NCI-H510A treated with DMSO at 0.1 percent for 48 hours (cell line): ENCODE measurements around the gene GRB7.
"Not testable (repeated sequence)": the region's sequence is repeated elsewhere in the genome, so short reads cannot be mapped to it uniquely, and the experiment has no call there.

ENCODE experiments used
- DNase-seq: peaks from one replicate; lab custom pipeline; 2025; lab: John Stamatoyannopoulos, UW

Gene GRB7

DNA sequence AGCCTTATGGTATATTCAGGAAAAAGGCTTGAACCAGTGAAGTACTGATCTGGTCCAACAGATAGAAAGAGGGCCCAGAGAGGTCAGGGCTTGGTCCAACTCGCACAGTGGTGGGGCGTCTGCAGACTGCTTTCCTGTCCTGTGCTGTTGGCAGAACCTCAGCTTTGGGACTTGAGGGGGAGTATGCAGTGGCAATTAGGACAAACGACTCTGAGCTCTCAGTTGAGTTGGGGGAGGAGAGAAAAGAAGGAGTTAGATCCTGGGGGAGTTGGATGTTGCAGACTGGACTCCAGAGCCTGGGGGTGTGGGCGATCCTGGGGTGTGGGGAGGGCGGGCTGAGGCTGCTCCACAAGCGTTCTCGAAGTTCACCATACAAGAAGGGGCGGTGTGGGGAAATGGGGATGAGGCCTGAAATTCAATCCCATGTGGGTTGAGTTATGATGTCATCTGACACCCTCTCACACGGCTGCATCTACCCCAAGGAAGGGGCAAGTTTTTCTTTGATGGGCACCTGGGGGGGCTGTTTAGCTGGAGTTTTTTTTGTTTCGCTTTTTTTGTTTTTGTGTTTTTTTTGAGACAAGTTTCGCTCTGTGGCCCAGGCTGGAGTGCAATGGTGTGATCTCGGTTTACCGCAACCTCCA, 14.6 kb downstream of the GRB7 start:
- no peak for DNase-seq

DNA sequence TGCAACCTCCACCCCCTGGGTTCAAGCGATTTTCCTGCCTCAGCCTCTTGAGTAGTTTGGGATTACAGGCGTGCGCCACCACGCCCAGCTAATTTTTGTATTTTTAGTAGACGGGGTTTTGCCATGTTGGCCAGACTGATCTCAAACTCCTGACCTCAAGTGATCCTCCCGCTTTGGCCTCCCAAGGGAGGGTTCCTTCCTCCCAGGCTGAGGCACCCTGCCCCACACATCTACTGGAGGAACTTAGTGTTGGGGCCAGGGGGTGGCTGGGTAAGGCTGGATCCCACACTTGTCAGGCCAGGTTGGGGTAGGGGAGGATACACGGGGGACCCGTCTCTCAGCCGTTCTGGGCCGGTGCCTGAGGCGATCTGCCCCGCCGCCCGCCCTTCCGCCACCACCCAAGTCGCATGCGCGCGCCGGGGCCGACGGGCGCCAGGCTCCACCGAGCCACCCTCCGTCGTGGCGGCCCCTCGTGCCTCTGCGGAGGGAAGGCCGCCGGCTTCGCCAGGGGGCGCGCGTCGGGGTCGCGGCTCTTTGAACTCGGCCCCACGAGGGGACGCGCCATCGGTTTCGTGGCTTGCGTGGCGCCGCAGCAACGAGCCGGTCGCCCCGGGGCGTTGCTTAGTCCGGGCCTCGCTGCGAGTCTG, 15.9 kb downstream of the GRB7 start:
- DNase-seq = peak; percentile 32

DNA sequence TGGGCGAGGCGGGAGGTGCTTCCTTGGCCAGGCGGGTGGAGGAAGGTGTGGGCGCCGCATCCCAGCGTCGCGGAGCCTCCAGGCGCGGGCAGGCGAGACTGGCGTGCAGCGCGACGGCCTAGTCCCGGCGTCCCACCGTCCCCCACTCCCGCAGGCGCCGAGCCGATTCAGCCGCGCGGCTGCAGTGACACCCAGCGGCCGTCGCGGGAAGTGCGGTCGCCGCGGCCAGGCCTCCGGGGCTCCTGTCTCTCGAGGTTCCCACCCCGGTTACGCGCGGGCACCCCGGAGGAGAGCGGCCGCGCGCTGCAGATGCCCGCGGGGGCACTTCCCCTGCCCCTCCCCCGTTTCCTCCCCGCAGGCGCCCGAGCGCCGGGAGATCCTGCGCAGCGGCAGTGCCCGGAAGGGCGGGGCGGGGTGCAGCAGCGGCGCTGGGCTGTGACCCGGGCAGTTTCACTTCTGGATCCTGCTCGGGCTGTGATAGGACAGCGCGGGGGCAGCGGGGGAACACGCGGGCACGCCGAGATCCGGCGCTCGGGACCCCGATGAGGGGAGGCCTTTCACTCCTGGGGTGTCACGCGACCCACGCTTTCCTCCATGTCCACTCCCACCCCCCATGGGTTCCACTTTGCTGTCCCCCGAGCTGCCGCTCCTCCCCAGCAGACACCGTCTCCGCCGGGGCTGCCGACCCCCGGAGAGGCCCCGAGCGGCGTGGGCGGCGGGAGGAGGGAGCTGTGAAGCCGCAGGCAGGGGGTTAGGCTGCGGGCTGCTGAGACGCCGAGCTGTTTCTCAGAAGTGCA, 16.6 kb downstream of the GRB7 start:
- peak; percentile 90 for DNase-seq

DNA sequence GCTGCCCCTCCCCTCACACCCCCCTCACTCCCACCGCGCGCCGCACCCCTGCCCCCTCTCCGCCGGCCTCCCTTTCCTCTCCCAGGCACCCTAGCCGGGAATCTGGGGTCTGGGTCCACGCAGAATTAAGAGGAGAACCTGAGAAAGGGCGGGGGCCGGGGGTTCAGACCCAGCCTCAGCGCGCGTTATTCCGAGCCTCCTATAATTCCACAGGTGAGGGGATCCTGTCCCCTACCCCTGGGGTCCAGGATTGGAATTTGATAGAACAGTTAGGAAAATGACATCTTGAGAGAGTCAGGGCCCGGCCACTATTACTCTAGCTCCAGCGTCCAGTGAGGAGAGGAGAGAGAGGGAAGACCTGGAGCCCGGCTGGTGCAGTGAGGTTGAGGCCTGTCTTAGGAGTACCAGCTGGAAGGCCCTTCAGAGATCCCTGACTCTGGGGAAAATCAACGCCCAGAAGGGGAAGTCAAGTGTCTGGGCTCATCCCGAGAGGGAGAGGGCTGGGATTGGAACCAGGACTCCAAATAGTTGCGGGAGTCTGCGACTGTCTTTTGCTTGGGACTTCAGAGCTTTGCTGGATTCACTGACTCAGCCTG, 17.3 kb downstream of the GRB7 start:
- no peak for DNase-seq

DNA sequence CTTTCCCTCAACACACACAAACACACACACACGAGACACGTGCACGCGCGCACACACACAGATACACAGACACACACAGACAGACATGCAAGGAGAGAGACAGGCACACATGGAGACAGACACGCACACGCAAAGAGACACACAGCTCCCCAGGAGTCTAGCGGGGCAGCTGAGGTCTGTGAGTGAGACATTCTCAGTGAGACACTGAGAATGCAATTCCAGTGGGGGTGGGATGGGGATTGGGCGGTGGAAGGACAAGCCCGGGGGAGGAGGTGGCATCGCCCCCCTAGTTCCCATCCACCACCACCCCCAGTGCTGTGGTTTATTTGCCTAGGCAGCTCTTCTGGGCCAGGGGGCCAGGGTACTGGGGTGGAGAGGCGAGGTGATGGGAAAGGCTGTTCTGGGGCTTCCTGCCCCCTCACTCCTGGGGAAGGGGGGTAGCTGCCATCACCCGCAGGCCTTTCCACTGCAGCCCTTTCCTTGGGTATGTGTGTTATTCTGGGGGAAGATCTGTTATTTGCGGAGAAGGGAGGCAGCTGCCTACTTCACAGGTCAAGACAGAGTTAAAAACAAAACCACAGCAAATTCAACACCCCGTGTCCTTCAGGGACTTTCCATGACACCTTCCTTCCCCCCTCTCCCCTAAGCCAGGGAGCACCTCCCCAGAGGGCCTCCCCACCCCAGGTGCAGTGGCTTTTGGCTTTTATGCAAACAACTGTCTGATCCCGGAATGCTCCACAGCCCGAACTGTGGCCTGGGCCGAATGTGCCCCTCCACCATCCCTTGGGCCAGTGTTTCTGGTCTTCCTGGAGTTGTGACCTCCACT, 18.0 kb downstream of the GRB7 start:
- DNase-seq = no peak

DNA sequence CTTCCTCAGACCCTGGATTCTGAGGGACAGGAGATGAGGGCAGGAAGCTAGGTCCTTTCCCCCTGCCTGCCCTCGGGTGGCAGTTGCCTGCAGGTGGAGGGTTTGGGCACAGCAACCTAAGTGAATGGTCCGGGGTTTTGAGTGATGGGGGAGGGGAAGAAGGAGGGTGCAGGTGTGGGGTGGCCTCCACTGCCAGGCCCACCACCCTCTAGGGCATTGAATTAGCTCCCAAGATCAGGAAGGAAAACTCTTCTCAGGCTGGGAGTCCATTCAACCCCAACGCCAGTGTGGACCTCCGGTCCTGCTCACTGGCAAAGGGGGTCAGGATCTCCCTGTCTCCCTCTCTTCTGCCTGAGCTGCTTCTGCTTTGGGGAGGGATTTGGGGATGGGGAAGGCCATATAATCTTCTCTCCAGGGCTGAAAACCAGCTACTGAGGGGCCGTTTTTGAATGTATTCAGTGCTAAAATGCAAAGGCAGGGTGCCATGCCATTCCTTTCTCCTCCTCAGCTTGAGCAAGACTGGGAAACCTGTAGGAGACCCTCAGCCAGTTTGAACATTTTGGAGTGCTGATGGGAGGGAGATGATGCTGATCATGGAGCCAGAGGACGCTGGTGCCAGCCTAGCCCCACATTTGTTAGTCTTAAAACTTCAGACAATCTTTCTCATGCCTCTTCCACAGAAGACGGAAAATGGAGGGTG, 18.8 kb downstream of the GRB7 start:
- no peak for DNase-seq

DNA sequence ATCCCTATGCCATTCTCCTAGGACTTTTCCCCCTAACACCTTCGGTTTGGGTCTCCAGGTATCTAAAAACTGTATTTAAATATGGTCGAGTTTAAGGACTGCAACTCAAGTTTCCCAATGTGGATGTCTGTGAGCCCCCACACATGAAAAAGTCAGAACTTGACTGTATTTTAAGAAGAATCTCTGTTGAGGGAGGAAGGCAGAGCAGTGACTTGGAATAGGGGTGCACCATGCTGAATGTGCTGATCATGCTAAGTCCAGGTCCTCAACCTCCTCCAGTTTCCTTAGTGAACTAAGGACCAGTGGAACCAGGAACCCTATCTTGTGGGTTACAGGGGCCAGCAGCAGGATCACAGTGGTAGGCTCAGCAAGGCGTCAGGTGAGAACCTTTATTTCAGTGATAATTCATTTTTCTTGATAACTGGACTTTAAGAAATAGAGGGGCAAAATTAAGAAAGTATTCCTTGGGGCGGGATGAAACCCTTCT, 19.5 kb downstream of the GRB7 start:
- DNase-seq = no peak

DNA sequence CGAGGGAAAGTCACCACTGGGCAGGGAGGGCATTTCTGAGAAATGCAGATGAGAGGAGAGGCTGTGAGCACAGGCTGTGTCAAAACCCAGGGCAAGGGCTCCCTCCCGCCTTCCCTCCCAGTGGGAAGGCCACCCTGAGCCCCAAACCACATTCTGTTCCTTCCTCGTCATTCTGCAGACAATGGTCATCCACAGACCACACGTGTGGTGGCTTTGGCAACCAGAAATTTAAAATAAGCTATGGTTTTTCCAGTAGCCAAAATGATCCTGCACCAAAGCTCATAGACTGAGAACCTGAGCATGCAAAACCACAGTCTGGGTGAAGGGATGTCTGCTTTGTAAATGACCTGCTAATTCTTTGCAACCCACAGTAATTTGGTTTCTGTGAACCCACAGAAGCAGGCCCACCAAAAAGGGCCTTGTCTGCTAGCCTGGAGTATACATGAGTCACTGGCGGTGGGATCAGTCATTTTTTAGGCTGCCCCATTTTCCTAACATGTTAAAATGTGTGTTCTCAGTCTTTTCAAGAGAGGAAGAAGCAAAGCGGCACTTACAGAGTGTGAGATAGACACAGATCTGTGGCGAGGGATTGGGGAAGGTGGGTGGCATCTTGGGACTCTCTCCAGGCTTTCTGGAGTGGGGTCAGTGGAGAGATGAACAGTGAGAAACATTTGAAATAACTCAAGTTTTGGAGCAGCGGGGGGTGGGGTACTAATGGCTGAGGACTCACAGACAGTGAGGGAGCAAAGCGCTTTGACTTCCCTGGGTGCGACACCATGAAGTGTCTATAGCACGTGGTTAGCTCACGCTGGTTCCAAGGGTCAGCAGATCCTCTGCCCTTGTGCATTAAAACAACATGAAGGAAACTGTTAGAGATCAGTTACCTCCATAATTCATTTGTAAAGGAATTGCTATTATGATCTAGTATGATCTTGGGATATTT, 20.5 kb downstream of the GRB7 start:
- DNase-seq = no peak

DNA sequence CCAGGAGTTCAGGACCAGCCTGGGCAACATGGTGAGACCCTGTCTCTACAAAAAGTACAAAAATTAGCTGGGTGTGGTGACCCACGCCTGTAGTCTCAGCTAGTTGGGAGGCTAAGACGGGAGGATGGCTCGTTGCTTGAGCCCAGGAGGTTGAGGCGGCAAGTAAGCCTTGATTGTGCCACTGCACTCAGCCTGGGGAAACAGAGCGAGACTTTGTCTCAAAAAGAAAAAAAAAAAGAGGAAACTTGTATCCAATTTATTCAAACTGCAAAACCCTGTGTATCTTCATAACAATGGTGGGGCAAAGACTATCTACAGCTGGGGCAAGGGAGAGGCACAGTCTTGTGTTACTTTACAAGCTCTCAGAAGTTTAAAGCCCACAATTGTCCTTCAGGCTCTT, 21.5 kb downstream of the GRB7 start:
- DNase-seq = no peak

DNA sequence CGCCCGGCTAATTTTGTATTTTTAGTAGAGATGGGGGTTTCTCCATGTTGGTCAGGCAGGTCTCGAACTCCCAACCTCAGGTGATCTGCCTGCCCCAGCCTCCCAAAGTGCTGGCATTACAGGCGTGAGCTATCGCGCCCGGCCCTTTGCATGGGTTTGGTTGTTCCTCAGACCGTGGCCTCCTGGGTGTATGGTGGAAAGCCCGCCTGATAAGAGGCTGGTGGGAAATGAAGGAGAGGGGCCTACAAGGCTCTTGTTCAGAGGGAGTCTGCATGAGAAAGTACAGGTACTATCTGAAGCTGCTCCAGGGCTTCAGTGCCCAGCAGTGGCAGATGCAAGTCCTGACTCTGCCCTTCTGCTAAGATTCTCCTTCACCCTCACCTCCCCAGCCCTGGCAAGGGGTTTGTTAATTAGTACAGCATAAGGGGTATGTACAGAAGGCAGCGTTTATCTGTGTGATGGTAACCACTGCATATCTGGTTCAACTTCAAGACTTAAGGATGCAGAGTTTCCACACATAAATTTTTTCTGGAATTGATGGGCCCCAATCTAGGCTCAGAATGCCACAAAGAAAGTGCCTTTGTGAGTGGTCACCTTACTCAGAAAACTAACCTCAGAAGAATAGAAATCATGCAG, 24.2 kb downstream of the GRB7 start:
- DNase-seq = no peak

DNA sequence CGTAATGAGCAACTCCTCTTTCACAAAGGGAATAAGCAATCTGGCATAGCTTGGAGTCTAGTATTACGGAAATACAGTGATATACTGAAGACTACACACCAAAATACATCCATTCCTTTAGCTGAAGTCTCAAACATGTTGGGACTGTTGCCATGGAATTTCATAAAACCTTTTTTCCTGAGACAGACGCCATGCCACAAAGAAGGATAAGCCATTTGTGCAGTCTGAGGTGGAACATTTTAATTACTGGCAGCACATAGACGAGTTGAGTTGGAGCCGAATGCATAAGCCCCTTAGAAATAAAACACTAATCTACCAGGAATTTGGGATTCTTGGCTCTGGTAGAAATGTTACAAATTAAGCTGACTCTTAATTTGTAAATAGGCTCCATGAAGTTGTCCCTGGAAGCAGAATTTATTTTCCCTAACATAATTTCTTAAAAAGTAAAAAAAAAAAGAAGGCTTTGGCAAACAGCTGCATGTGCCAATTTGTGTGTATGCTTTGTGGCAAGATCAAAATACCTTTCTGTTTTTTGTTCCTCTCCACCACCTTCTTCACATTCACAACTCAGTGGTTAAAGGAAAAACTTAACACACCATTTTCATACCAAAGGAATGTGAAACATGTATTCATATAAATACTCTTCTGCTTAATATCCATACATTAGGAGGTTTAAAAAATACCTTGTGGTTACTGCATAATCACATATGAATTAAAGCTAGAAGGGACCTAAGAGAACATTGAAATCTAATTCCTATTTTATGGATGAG, 25.5 kb downstream of the GRB7 start:
- DNase-seq = no peak

DNA sequence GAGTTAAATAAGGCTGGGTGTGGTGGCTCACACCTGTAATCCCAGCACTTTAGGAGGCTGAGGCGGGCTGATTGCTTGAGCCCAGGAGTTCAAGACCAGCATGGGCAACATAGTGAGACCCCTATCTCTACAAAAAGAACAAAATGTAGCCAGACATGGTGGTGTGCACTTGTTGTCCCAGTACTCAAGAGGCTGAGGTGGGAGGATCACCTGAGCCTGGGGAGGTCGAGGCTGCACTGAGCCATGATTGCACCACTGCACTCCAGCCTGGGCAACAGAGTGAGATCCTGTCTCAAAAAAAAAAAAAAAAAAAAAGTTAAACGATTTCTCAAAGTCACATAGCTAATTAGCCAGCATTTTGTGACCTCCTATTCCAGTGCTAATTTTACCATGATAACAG, 26.4 kb downstream of the GRB7 start:
- not testable (repeated sequence) for DNase-seq

DNA sequence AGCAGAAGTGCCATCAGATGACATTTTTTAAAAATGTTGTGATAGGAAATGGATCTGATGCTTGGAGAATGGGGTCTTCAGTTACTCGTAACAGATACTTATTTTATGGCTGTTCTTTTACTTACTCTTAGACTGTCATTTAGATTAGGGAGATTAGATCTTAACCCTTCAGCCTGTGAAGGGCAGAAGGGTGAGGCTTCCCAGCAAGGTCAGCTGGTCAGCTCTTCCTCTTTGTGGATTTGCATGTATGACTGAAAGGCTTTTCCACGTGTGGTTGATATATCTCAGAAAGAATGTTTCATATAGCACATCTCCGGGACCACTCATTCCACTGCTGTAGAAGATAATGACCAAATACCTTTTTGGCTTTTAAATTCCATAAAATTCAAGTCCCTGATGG, 27.4 kb downstream of the GRB7 start:
- DNase-seq = no peak

DNA sequence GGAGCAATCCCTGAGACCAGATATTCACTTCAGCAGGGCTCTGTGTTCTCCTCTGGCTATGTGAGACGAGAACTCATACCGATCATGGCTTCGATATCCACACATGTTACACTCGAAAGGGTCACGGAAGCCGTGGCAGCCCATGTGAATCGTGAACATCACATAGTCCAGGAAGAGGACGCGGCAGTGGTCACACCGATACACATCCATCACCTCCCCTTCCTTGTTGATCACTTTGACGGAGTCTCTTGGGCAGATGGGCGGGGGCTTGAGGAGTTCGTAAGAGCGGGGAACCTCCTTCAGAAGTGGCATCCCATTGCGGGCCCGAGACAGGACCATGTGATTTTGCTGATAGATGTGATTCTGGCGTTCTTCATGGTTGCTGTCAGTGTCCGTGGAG, 28.0 kb downstream of the GRB7 start:
- no peak for DNase-seq

DNA sequence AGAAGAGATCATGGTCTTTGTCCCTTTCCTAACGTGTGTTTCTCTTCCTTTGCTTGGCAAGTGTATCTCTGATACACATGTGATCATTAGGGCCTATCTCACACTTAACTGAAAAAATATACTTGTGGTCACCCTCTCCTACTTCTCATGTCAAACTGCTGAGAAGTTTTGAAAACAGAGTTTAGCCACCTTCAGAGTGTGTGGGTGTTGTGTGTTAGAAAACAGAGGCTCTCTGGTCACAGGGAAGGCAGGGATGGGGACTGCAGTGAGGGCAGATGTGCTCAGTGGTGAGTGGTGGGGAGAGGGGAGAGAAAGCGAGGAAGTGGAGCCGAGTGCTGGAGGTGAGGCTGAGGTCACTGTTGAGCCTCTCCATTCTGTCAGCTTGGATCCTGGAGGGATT, 29.4 kb downstream of the GRB7 start:
- DNase-seq = no peak

DNA sequence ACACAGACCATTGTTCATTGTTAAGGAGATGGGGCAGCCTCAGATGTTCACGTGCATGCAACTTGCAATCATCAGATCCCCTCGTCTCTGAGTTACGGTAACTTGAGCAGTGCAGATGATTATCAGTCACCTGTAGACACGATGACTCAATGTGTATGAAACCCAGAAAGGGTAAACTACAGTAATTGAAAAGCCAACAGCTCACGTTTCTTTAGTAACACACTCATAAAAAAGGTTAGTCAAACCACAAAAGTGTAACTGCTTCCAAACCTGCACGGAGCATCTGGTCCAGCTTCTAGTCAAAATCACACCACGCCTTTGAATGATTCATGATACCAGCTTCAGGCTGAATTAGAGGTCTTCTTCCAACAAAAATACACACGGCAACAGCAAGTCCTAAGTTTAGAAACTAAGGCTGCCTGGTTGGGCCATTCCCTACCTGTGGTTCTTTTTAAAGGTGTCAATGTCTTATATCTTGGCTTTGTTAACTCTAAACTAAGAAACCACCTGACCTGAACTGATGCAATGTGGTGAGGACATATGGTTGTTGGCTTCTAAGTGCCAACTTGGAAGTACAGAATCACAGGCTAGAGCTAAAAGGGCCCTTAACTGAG, 32.3 kb downstream of the GRB7 start:
- peak; percentile 67 for DNase-seq

DNA sequence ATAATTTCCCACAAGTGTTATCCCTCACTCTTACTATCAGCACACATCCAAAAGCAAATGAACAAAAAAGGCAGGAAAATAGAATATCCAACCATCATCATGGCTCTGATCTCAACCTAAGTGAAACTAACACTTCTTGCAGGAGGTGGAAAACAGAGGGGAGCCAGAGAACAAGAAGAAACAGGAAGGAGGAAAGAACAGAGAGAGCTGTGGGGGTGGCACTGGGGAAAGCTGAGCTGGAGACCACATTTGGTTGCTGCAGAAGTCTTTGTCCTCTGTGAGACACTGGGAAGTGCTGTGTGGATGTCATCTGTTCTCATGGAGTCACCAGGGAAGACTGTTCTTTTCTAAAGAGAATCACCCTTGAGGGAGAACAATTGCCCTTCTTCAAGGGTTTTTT, 34.7 kb downstream of the GRB7 start:
- no peak for DNase-seq
